HL-60 (cell line): Measurements from ENCODE around the gene BSPH1.
"Not testable (repeated sequence)": the region's sequence is repeated elsewhere in the genome, so short reads cannot be mapped to it uniquely, and the experiment has no call there.

ENCODE experiments used
- DNase-seq, 2 experiments: peaks; one replicate each; pipeline ENCODE4 v3.0.0-alpha.2; 2010 to 2020; ENCODE audit warnings: low read depth in 1 of 2, low spot score in 1 of 2
- H3K27ac ChIP-seq: fragments of 250-450 bp; sonication (Bioruptor Pico); replicated peaks from 2 replicates; pipeline ENCODE4 v1.5.1; 2020; ENCODE audit warnings: mild to moderate bottlenecking, moderate library complexity
- H3K27me3 ChIP-seq: fragments of 250-450 bp; sonication (Bioruptor Pico); 2 replicates; pipeline ENCODE4 v1.5.1; 2021; ENCODE audit warnings: mild to moderate bottlenecking, moderate library complexity; ENCODE audit not compliant: insufficient read depth, poor library complexity, severe bottlenecking
- H3K4me3 ChIP-seq: replicated peaks from 2 replicates; pipeline ENCODE4 v1.5.1; 2011; ENCODE audit warnings: mild to moderate bottlenecking, control low read depth, low read length; ENCODE audit not compliant: insufficient read depth
- GABPA ChIP-seq: IDR thresholded peaks from 2 replicates; pipeline ENCODE4 v1.6.1; 2012; ENCODE audit warnings: low read depth
- POLR2AphosphoS5 ChIP-seq: IDR thresholded peaks from 2 replicates; pipeline ENCODE4 v1.6.1; 2012; ENCODE audit warnings: low read depth
- SPI1 ChIP-seq: IDR thresholded peaks from 2 replicates; pipeline ENCODE4 v1.6.1; 2012; ENCODE audit warnings: low read depth, mild to moderate bottlenecking, borderline replicate concordance
- TF ChIP-seq, protein P1 (sequence below): IDR thresholded peaks from one replicate; pipeline ENCODE4 v1.5.1; 2011; ENCODE audit warnings: low read length, control low read depth, inconsistent platforms; ENCODE audit not compliant: insufficient read depth
- TF ChIP-seq, protein P2 (sequence below): IDR thresholded peaks from 2 replicates; pipeline ENCODE4 v1.6.1; 2012; ENCODE audit warnings: low read depth; ENCODE audit not compliant: insufficient replicate concordance

BSPH1 gene

DNA sequence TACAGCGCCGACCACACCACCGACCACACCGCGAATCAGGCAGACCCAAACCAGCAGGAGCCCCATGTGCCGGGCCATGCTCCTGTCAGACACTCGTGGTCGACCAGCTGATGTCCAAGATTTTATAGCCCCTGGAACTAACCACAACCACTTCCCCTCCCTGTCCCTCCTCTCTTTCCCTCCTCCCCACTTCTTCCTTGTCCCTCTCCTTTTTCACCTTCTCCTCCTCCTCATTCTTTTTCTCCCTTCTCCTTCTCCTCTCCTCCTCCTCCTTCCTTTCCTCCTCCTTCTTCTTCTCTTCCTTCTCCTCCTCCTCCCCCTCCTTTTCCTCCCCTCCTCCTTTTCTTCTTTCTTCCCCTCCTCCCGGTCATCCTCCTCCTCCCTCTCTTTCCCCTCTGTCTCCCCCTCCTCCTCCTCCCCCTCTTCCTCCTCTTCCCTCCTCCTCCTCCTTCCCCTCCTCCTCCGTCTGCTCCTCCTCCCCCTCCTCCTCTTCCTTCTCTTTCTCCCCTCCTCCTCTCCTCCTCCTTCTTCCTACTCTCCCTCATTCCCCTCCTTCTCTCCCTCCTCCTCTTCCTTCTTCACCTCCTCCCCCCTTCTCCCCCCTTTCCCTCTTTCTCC, 670 bp downstream of the BSPH1 start:
- no peak for DNase-seq
- Histone ChIP-seq H3K4me3 (no peak overlapping the region), H3K27me3 (no peaks in the 10 kb centered on the region), H3K27ac (no peak overlapping the region)
- TF ChIP-seq POLR2AphosphoS5 (no peak), GABPA (no peak), SPI1 (no peak)
- TF ChIP-seq, protein P1, sequence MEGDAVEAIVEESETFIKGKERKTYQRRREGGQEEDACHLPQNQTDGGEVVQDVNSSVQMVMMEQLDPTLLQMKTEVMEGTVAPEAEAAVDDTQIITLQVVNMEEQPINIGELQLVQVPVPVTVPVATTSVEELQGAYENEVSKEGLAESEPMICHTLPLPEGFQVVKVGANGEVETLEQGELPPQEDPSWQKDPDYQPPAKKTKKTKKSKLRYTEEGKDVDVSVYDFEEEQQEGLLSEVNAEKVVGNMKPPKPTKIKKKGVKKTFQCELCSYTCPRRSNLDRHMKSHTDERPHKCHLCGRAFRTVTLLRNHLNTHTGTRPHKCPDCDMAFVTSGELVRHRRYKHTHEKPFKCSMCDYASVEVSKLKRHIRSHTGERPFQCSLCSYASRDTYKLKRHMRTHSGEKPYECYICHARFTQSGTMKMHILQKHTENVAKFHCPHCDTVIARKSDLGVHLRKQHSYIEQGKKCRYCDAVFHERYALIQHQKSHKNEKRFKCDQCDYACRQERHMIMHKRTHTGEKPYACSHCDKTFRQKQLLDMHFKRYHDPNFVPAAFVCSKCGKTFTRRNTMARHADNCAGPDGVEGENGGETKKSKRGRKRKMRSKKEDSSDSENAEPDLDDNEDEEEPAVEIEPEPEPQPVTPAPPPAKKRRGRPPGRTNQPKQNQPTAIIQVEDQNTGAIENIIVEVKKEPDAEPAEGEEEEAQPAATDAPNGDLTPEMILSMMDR: no peak
- TF ChIP-seq, protein P2, sequence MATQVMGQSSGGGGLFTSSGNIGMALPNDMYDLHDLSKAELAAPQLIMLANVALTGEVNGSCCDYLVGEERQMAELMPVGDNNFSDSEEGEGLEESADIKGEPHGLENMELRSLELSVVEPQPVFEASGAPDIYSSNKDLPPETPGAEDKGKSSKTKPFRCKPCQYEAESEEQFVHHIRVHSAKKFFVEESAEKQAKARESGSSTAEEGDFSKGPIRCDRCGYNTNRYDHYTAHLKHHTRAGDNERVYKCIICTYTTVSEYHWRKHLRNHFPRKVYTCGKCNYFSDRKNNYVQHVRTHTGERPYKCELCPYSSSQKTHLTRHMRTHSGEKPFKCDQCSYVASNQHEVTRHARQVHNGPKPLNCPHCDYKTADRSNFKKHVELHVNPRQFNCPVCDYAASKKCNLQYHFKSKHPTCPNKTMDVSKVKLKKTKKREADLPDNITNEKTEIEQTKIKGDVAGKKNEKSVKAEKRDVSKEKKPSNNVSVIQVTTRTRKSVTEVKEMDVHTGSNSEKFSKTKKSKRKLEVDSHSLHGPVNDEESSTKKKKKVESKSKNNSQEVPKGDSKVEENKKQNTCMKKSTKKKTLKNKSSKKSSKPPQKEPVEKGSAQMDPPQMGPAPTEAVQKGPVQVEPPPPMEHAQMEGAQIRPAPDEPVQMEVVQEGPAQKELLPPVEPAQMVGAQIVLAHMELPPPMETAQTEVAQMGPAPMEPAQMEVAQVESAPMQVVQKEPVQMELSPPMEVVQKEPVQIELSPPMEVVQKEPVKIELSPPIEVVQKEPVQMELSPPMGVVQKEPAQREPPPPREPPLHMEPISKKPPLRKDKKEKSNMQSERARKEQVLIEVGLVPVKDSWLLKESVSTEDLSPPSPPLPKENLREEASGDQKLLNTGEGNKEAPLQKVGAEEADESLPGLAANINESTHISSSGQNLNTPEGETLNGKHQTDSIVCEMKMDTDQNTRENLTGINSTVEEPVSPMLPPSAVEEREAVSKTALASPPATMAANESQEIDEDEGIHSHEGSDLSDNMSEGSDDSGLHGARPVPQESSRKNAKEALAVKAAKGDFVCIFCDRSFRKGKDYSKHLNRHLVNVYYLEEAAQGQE: no peak

DNA sequence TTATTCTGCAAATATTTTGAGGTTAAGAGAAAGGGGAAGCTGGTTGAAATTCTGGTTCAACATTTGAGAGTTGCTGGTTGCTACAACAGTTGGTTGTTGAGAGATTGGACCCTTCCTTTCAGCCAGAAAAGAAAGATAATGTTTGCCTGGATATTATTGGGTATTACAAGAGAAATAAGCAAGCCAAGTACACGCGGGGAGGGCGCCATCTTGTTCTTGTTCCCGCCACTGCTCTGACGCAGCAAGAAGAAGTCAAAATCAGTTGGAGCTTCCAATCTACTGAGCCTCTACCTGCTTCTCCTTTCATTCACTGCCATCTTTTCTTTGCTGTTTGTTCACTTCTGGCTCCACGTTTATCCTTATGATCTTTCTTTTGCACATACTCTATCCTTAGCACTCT, 18.4 kb downstream of the BSPH1 start:
- no peak for DNase-seq
- TF ChIP-seq GABPA (no peak), SPI1 (no peak), POLR2AphosphoS5 (no peak)
- TF ChIP-seq, protein P1: no peak
- TF ChIP-seq, protein P2: no peak
- H3K27ac ChIP-seq: no peak overlapping the region
- no peaks in the 10 kb centered on the region for H3K27me3 ChIP-seq
- H3K4me3 ChIP-seq: no peak overlapping the region

DNA sequence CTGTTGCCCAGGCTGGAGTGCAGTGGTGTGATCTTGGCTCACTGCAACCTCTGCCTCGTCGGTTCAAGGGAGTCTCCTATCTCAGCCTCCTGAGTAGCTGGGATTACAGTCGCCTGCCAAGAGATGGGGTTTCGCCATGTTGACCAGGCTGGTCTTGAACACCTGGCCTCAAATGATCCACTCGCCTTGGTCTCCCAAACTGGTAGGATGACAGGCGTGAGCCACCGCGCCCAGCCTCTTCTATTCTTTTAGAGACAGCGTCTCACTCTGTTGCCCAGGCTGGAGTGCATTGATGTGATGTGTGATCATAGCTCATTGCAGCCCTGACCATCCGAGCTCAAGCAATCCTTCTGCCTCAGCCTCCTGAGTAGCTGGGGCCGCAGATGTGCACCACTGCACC, 36.0 kb downstream of the BSPH1 start:
- DNase-seq, H3K4me3 ChIP-seq, H3K27me3 ChIP-seq, H3K27ac ChIP-seq: not testable (repeated sequence)

DNA sequence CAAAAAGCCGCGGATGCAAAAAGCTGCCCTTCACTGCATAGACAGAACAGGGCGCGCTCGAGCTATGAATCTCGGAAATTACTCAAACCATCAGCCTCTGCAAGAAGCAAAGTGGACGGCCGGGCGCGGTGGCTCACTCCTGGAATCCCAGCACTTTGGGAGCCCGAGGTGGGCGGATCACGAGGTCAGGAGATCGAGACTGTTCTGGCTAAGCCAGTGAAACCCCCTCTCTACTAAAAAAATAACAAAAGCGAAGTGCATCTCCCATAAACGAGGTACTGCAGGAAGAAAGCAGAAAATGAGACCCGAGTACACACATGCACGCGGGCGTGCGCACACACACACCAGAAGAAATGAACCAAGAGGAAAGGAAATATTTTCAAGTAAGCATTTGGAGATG, 39.8 kb downstream of the BSPH1 start:
- not testable (repeated sequence) for DNase-seq, H3K27me3 ChIP-seq, H3K27ac ChIP-seq, H3K4me3 ChIP-seq

DNA sequence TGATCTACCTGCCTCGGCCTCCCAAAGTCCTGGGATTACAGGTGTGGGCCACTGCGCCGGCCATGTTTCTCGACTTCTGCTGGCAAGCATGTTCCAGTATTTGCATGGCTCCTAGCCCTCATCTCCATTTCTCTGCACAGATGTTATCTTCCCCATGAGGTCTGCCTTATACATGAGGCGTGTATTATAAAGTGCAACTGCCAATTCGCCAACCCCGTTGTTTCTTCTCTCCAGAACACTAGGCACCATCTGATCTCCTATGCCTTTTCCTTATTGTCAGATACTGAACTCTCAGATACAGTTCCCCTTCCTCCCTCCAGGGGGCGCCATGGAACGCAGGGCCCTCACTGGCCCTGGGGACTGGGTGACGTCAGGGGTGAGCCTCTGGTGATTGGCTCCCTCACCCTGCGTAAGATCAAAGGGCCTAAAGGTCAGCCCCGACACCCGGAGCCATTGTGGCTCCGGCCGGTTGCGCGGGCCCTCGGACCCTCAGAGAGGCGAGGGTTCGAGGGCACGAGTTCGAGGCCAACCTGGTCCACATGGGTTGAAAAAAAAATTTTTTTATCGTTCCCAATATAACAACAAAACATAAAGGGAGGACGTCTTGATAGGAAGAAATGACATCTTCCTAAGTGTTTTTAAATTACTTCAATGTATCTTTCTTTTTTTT, 42.0 kb downstream of the BSPH1 start:
- DNase-seq, H3K27ac ChIP-seq, H3K4me3 ChIP-seq, H3K27me3 ChIP-seq: not testable (repeated sequence)

DNA sequence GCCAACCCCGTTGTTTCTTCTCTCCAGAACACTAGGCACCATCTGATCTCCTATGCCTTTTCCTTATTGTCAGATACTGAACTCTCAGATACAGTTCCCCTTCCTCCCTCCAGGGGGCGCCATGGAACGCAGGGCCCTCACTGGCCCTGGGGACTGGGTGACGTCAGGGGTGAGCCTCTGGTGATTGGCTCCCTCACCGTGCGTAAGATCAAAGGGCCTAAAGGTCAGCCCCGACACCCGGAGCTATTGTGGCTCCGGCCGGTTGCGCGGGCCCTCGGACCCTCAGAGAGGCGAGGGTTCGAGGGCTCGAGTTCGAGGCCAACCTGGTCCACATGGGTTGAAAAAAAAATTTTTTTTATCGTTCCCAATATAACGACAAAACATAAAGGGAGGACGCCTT, 63.4 kb downstream of the BSPH1 start:
- not testable (repeated sequence) for H3K27me3 ChIP-seq, H3K27ac ChIP-seq, DNase-seq, H3K4me3 ChIP-seq

DNA sequence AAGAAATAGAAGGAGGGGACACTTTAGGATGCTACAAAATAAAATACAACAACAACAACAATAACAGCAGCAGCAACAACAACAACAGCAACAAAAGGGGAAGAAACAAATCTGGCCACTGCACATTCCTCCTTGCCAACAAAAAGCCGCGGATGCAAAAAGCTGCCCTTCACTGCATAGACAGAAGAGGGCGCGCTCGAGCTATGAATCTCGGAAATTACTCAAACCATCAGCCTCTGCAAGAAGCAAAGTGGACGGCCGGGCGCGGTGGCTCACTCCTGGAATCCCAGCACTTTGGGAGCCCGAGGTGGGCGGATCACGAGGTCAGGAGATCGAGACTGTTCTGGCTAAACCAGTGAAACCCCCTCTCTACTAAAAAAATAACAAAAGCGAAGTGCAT, 71.9 kb downstream of the BSPH1 start:
- not testable (repeated sequence) for H3K27me3 ChIP-seq, H3K4me3 ChIP-seq, DNase-seq, H3K27ac ChIP-seq
